HepG2 (cell line): ENCODE measurements around the gene AHSP. TPM values are rescaled to one million over a fixed set of nuclear protein-coding genes. Genes with fewer than 3 reads are reported as not detected.

Experiments
- ATAC-seq: fragments of 200-7000 bp; cut with Tn5 transposase; 3 replicates; pipeline ENCODE4 v1.9.1; 2020; ENCODE audit warnings: mild to moderate bottlenecking, moderate library complexity
- BruUV-seq: library from RNA; stranded (reverse); fragments of 400-500 nt; replicated peaks from 2 replicates; lab custom pipeline; 2021; lab: Mats Ljungman, UMichigan
- CTCF ChIA-PET: fragments of 300-600 bp; formaldehyde crosslinking; extraction: SDS; loops from one replicate; lab custom pipeline; 2021; ENCODE audit warnings: low total read pairs, inconsistent platforms, low intra/inter-chr PET ratio; lab: Yijun Ruan, JAX
- POLR2A ChIA-PET: fragments of 350-600 bp; sonication (Branson Sonifier 250); formaldehyde crosslinking; loops from one replicate; lab custom pipeline; 2020; ENCODE audit warnings: antibody characterized with exemption, inconsistent platforms; lab: Yijun Ruan, JAX
- DNase-seq: peaks from one replicate; pipeline ENCODE4 v3.0.0-alpha.2; 2015; ENCODE audit warnings: low spot score
- FAIRE-seq: peaks from 3 replicates; lab custom pipeline; 2011; peaks lifted over from hg19 to GRCh38; lab: Jason Lieb, UNC
- H2AFZ ChIP-seq: one replicate; pipeline ENCODE4 v1.6.1; 2011; ENCODE audit warnings: low read length, inconsistent platforms
- H3K27ac ChIP-seq: fragments of 300-600 bp; 3 replicates; pipeline ENCODE4 v1.8.0; 2011; ENCODE audit warnings: mixed run types, mild to moderate bottlenecking, mixed read lengths, low read length, inconsistent platforms; ENCODE audit not compliant: insufficient read depth; ENCODE audit errors: extremely low read length
- H3K27me3 ChIP-seq, 2 experiments: fragments of 200-600 bp in 1 of 2; 2 replicates in 1 of 2; 3 replicates in 1 of 2; pipeline versions ENCODE4 v1.6.0 to v1.8.0; 2011; ENCODE audit warnings: low read length in 2 of 2, mild to moderate bottlenecking in 2 of 2, moderate library complexity in 2 of 2, inconsistent platforms in 1 of 2; ENCODE audit not compliant: insufficient read depth in 2 of 2, control insufficient read depth in 1 of 2
- H3K36me3 ChIP-seq, 2 experiments: fragments of 200-600 bp in 1 of 2; replicated peaks in 1 of 2; 2 replicates in 1 of 2; 3 replicates in 1 of 2; pipeline versions ENCODE4 v1.5.1 to v1.8.0; 2011; ENCODE audit warnings: low read length in 2 of 2, inconsistent platforms in 1 of 2; ENCODE audit not compliant: insufficient read depth in 2 of 2, control insufficient read depth in 1 of 2
- H3K4me1 ChIP-seq: 2 replicates; pipeline ENCODE4 v1.5.1; 2012; ENCODE audit warnings: low read length, inconsistent platforms; ENCODE audit not compliant: insufficient read depth
- H3K4me2 ChIP-seq: 2 replicates; pipeline ENCODE4 v1.6.0; 2011; ENCODE audit warnings: low read depth, low read length, inconsistent platforms
- H3K4me3 ChIP-seq, 3 experiments: fragments of 200-600 bp in 1 of 3; sonication (generic), shearing (Covaris generic) in 1 of 3; replicated peaks in 1 of 3; 2 replicates each; pipeline ENCODE4 v1.5.1; 2011 to 2016; ENCODE audit warnings: low read length in 3 of 3, inconsistent platforms in 2 of 3, low read depth in 2 of 3, mild to moderate bottlenecking in 2 of 3, control low read depth in 1 of 3, mixed read lengths in 1 of 3; ENCODE audit not compliant: insufficient read depth in 1 of 3
- H3K79me2 ChIP-seq: one replicate; pipeline ENCODE4 v1.6.1; 2011; ENCODE audit warnings: low read length, inconsistent platforms; ENCODE audit not compliant: insufficient read depth
- H3K9ac ChIP-seq: 2 replicates; pipeline ENCODE4 v1.6.0; 2011; ENCODE audit warnings: mild to moderate bottlenecking, low read depth, low read length, inconsistent platforms; ENCODE audit not compliant: insufficient read depth
- H3K9me3 ChIP-seq: 2 replicates; pipeline ENCODE4 v1.5.1; 2012; ENCODE audit warnings: mild to moderate bottlenecking, low read length
- H4K20me1 ChIP-seq: 2 replicates; pipeline ENCODE4 v1.6.0; 2011; ENCODE audit warnings: inconsistent platforms, mild to moderate bottlenecking, low read length, moderate library complexity; ENCODE audit not compliant: insufficient read depth
- ASH2L ChIP-seq: fragments of 300-600, 200-600 bp; sonication (generic); IDR thresholded peaks from 2 replicates; pipeline ENCODE4 v1.7.0; 2017; ENCODE audit warnings: low read depth, mild to moderate bottlenecking, moderate library complexity, mixed read lengths, low read length; ENCODE audit not compliant: insufficient read length
- ATF7 ChIP-seq, 2 experiments: fragments of 450-650 bp in 1 of 2; sonication (generic) in 1 of 2; formaldehyde crosslinking in 1 of 2; IDR thresholded peaks; 2 replicates each; pipeline versions ENCODE4 v1.4.0 to v1.6.1; 2016 to 2020; ENCODE audit warnings: antibody characterized with exemption in 1 of 2, mild to moderate bottlenecking in 1 of 2, missing genetic modification reagents in 1 of 2
- SMARCC2 ChIP-seq: fragments of 450-650 bp; IDR thresholded peaks from 2 replicates; pipeline ENCODE4 v1.6.1; 2017; ENCODE audit warnings: antibody characterized with exemption, mild to moderate bottlenecking
- TBL1XR1 ChIP-seq: fragments of 150-350 bp; IDR thresholded peaks from 2 replicates; pipeline ENCODE4 v1.6.1; 2014; ENCODE audit warnings: borderline replicate concordance, low read length; ENCODE audit not compliant: partially characterized antibody
- ZFP36L1 ChIP-seq: sonication (generic); formaldehyde crosslinking; IDR thresholded peaks from 2 replicates; pipeline ENCODE4 v1.8.0; 2022; ENCODE audit warnings: mild to moderate bottlenecking, missing genetic modification reagents, moderate library complexity
- ZKSCAN1 ChIP-seq: fragments of 150-350 bp; IDR thresholded peaks from 2 replicates; pipeline ENCODE4 v1.6.1; 2014; ENCODE audit warnings: low read length
- ZNF17 ChIP-seq: sonication (generic); formaldehyde crosslinking; IDR thresholded peaks from 2 replicates; pipeline ENCODE4 v1.5.0; 2020; ENCODE audit warnings: mild to moderate bottlenecking, missing genetic modification reagents
- ZNF451 ChIP-seq: sonication (generic); formaldehyde crosslinking; IDR thresholded peaks from 2 replicates; pipeline ENCODE4 v1.5.0; 2020; ENCODE audit warnings: mild to moderate bottlenecking, missing genetic modification reagents
- ZNF768 ChIP-seq: sonication (generic); formaldehyde crosslinking; IDR thresholded peaks from 2 replicates; pipeline ENCODE4 v1.4.0; 2020; ENCODE audit warnings: missing genetic modification reagents
- ZNF775 ChIP-seq: sonication (generic); formaldehyde crosslinking; IDR thresholded peaks from 2 replicates; pipeline ENCODE4 v1.4.0; 2020; ENCODE audit warnings: missing genetic modification reagents, mild to moderate bottlenecking, moderate library complexity, borderline replicate concordance
- WGBS: methylation state at CpG from one replicate; pipeline ENCODE4 v1.1.6; 2017; ENCODE audit warnings: low lambda C conversion rate; 5-methylcytosine and 5-hydroxymethylcytosine counted together
- in situ Hi-C: cut with HindIII; loops from 2 replicates; pipeline ENCODE4 v1.10.0; 2017; ENCODE audit warnings: low pct_unique_long_range_greater_than_20kb; ENCODE audit not compliant: extremely low pct_ligation_motif_present
- intact Hi-C: fragments of 100-400 bp; cut with micrococcal nuclease; formaldehyde crosslinking; loops from one replicate; pipeline ENCODE4 v1.10.0; 2022; ENCODE audit not compliant: unreplicated experiment
- polyA plus RNA-seq, 8 experiments: library from polyadenylated mRNA; depleted of rRNA in 3 of 8; stranded (reverse) in 7 of 8; unstranded in 1 of 8; fragments of >200 nt; fragmentation: Illumina TruSeq in 4 of 8; extraction: Trizol in 4 of 8; gene quantifications; 2 replicates each; pipeline versions ENCODE4 v1.2.1 to v1.2.3, GENCODE V29; 2011 to 2016; ENCODE audit warnings: low read depth in 4 of 8, missing spikeins in 1 of 8, mixed read lengths in 1 of 8; ENCODE audit not compliant: insufficient read depth in 1 of 8
- total RNA-seq, 5 experiments: library from RNA; depleted of rRNA; stranded (reverse); fragments of >200 nt; fragmentation: Illumina TruSeq; extraction: Trizol; gene quantifications; 2 replicates each; pipeline ENCODE4 v1.2.3, GENCODE V29; 2016; ENCODE audit warnings: low read depth in 1 of 5
- TF ChIP-seq, protein P1 (sequence below): sonication (generic); formaldehyde crosslinking; IDR thresholded peaks from 2 replicates; pipeline ENCODE4 v1.5.0; 2020; ENCODE audit warnings: missing genetic modification reagents
- TF ChIP-seq, protein P2 (sequence below): sonication (generic); formaldehyde crosslinking; IDR thresholded peaks from 2 replicates; pipeline ENCODE4 v1.8.0; 2022; ENCODE audit warnings: low read depth, missing genetic modification reagents
- TF ChIP-seq, protein P3 (sequence below): sonication (generic); formaldehyde crosslinking; IDR thresholded peaks from 2 replicates; pipeline ENCODE4 v1.8.0; 2022; ENCODE audit warnings: mild to moderate bottlenecking, missing genetic modification reagents, moderate library complexity
- TF ChIP-seq, protein P4 (sequence below): sonication (generic); formaldehyde crosslinking; IDR thresholded peaks from 2 replicates; pipeline ENCODE4 v1.4.0; 2020; ENCODE audit warnings: missing genetic modification reagents

The AHSP gene
- total and polyA plus RNA-seq, 2 of the 13 experiments (the other 11 are each of a cell fraction or from before 2014, with no cell fraction given) = not detected

DNA sequence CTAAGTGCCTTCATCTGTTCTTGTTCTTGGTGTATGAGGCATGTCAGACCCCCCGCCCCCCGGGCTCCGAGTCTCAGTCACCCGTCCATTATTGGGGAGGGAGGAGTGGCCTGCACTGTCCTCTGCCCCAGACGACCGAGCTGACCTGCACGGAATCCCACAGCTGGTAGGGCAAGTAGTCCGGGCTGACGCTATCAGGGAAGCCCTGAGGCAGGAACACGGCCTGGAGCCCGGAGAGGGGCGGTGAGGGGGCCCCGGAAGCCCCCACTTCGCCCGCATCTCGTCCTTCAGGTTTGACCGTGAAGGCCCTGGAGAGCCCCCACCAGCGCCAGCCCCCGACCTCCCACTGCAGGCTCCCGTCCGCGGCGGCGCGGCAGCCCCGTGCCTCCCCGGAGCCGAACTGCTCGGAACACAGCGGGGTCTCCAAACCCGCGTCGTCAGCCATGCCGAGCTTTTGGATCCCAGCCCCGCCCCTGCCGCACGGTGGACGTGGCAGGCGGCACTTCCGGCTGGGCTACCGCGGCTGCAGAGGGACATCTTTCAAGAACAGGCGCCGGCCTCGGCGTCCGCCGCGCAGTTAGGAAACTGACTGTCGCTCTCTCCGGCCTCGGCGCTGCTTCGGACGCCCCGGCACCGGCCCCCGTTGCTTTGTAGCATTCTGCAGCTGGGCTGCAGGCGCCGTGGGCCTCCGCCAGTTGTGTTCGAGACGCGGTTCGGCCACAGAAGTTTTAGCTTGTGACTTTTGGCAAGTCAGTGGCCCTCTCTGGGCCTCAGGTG lies 19.6 kb upstream of the AHSP start, which contains the start of gene RUSF1 (continued):
- TF ChIP-seq ZNF768 (CRISPR knock-in tag) = peak; percentile 92

DNA sequence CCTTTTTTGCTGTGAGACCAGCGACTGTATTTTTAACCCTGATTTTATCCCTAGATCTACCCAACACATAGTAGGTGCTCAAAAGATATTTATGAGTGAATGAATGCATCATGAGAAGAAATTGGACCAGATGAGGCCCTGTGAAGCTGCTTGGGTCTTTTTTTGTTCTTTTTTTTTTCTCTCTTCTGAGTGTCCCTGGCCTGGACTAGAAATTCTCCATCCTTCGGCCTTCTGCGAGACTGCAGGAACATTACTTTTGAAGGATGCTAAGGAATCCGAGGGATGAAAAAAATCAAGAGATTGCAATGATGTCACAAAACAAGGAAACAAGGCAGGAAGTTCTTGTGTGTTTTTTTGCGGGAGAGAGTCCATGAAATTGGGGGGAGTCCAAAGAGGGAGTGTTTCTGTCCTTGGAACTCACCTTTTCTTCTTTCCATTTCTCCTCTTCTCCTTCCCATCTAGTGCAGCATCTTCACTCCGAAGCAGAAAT lies 18.9 kb upstream of the AHSP start:
- intact Hi-C loops = loop anchor here (2.0 to 5.0 kb wide), 4 partner anchors 32 to 364 kb away; partner anchors contain the start of genes ARMC5 and ZNF267
- peak; percentile 2; the same call in 2 of the 3 replicates for ATAC-seq
- TF ChIP-seq, protein P1, sequence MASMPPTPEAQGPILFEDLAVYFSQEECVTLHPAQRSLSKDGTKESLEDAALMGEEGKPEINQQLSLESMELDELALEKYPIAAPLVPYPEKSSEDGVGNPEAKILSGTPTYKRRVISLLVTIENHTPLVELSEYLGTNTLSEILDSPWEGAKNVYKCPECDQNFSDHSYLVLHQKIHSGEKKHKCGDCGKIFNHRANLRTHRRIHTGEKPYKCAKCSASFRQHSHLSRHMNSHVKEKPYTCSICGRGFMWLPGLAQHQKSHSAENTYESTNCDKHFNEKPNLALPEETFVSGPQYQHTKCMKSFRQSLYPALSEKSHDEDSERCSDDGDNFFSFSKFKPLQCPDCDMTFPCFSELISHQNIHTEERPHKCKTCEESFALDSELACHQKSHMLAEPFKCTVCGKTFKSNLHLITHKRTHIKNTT (CRISPR knock-in tag) = peak; percentile 75; the same call in 1 of the 2 replicates
- TF ChIP-seq ZNF17 (CRISPR knock-in tag) = no peak
- TF ChIP-seq, protein P2, sequence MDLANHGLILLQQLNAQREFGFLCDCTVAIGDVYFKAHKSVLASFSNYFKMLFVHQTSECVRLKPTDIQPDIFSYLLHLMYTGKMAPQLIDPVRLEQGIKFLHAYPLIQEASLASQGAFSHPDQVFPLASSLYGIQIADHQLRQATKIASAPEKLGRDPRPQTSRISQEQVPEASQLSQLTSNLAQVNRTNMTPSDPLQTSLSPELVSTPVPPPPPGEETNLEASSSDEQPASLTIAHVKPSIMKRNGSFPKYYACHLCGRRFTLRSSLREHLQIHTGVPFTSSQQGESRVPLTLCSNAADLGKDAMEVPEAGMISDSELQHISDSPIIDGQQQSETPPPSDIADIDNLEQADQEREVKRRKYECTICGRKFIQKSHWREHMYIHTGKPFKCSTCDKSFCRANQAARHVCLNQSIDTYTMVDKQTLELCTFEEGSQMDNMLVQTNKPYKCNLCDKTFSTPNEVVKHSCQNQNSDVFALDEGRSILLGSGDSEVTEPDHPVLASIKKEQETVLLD (CRISPR knock-in tag) = no peak
- TF ChIP-seq, protein P3, sequence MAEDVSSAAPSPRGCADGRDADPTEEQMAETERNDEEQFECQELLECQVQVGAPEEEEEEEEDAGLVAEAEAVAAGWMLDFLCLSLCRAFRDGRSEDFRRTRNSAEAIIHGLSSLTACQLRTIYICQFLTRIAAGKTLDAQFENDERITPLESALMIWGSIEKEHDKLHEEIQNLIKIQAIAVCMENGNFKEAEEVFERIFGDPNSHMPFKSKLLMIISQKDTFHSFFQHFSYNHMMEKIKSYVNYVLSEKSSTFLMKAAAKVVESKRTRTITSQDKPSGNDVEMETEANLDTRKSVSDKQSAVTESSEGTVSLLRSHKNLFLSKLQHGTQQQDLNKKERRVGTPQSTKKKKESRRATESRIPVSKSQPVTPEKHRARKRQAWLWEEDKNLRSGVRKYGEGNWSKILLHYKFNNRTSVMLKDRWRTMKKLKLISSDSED (CRISPR knock-in tag) = peak; percentile 49; the same call in 1 of the 2 replicates
- TF ChIP-seq ASH2L = peak; percentile 7
- TF ChIP-seq, protein P4, sequence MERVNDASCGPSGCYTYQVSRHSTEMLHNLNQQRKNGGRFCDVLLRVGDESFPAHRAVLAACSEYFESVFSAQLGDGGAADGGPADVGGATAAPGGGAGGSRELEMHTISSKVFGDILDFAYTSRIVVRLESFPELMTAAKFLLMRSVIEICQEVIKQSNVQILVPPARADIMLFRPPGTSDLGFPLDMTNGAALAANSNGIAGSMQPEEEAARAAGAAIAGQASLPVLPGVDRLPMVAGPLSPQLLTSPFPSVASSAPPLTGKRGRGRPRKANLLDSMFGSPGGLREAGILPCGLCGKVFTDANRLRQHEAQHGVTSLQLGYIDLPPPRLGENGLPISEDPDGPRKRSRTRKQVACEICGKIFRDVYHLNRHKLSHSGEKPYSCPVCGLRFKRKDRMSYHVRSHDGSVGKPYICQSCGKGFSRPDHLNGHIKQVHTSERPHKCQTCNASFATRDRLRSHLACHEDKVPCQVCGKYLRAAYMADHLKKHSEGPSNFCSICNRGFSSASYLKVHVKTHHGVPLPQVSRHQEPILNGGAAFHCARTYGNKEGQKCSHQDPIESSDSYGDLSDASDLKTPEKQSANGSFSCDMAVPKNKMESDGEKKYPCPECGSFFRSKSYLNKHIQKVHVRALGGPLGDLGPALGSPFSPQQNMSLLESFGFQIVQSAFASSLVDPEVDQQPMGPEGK = peak; percentile 31; the same call in 1 of the 2 replicates
- TF ChIP-seq ZNF451 (CRISPR knock-in tag) = no peak
- peak; percentile 84 for TF ChIP-seq ZKSCAN1
- 0 out of 2 replicates have a peak, but pooled peaks have one; percentile 65 for TF ChIP-seq ZFP36L1 (CRISPR knock-in tag)
- 0 out of 2 replicates have a peak, but pooled peaks have one; percentile 8 for TF ChIP-seq ZNF775 (CRISPR knock-in tag)
- no peak for TF ChIP-seq SMARCC2
- TF ChIP-seq ATF7 (IDR thresholded peaks at IDR 0.05) = no peak
- TF ChIP-seq ATF7 (CRISPR knock-in tag; IDR thresholded peaks at IDR 0.05) = no peak
- TF ChIP-seq TBL1XR1 = no peak

More for the DNA sequence above, 18.9 kb upstream of the AHSP start:
- peak overlapping the region; percentile 90 to 98 (median 90) for H3K4me3 ChIP-seq
- ChIA-PET POLR2A (interaction anchor here (0.6 to 3.1 kb wide), 21 partner anchors 11 to 435 kb away, joined by 3 to 40 read pairs (median 5); partner anchors contain the start of genes ARMC5, KAT8, SLC5A2 and TGFB1I1), CTCF (no interaction called here)
- H3K27me3 ChIP-seq = peaks cover 0 to 6% of the 10 kb centered on the region in 2 experiments; a peak in 2 of 5 replicates
- no peaks in the 10 kb centered on the region for H3K9me3 ChIP-seq
- peaks cover 50% of the 10 kb centered on the region for H3K4me1 ChIP-seq
- H4K20me1 ChIP-seq = no peaks in the 10 kb centered on the region
- peak overlapping the region; percentile 89 for H3K4me2 ChIP-seq
- 13% methylated on average over 6 of the region's 6 CpGs for WGBS
- peak overlapping the region; percentile 43 for H2AFZ ChIP-seq
- DNase-seq (peak; percentile 23), FAIRE-seq (no peak)
- H3K9ac ChIP-seq = peak overlapping the region; percentile 98
- H3K36me3 ChIP-seq = peaks cover 0 to 9% of the 10 kb centered on the region in 2 experiments; a peak in 2 of 5 replicates
- BruUV-seq = no TSS peak
- H3K27ac ChIP-seq = peak overlapping the region; percentile 89
- peaks cover 18% of the 10 kb centered on the region for H3K79me2 ChIP-seq
- in situ Hi-C loops = no loop called here
